Hepatocyte (in vitro differentiated cells): ENCODE results near the gene DLGAP5. TPM values are rescaled to one million over a fixed set of nuclear protein-coding genes. Genes with fewer than 3 reads are reported as not detected.

ENCODE experiments used
- DNase-seq: peaks from one replicate; pipeline ENCODE4 v3.0.0-alpha.2; 2016; ENCODE audit warnings: low spot score
- H2AFZ ChIP-seq: fragments of 200-600 bp; sonication (generic); 2 replicates; pipeline ENCODE4 v1.6.0; 2016; ENCODE audit warnings: antibody characterized with exemption, mild to moderate bottlenecking
- H3K27ac ChIP-seq: fragments of 200-600 bp; sonication (generic); 2 replicates; pipeline ENCODE4 v1.5.1; 2016; ENCODE audit warnings: mild to moderate bottlenecking
- H3K27me3 ChIP-seq: fragments of 200-600 bp; sonication (generic); 2 replicates; pipeline ENCODE4 v1.6.1; 2016
- H3K36me3 ChIP-seq: fragments of 200-600 bp; sonication (generic); replicated peaks from 2 replicates; pipeline ENCODE4 v1.5.1; 2016; ENCODE audit warnings: low read depth; ENCODE audit not compliant: insufficient read depth
- H3K4me1 ChIP-seq: fragments of 200-600 bp; sonication (generic); 2 replicates; pipeline ENCODE4 v1.5.1; 2016; ENCODE audit warnings: mild to moderate bottlenecking, moderate library complexity; ENCODE audit not compliant: insufficient read depth
- H3K4me2 ChIP-seq: fragments of 200-600 bp; sonication (generic); 2 replicates; pipeline ENCODE4 v1.6.0; 2016
- H3K4me3 ChIP-seq: fragments of 200-600 bp; sonication (generic); 2 replicates; pipeline ENCODE4 v1.5.1; 2016; ENCODE audit warnings: mild to moderate bottlenecking
- H3K79me2 ChIP-seq: fragments of 200-600 bp; sonication (generic); 2 replicates; pipeline ENCODE4 v1.6.0; 2017; ENCODE audit warnings: mild to moderate bottlenecking
- H3K9me2 ChIP-seq: fragments of 200-600 bp; sonication (generic); replicated peaks from 2 replicates; pipeline ENCODE4 v1.6.0; 2017; ENCODE audit warnings: mild to moderate bottlenecking; ENCODE audit not compliant: insufficient read depth
- H3K9me3 ChIP-seq: fragments of 200-600 bp; sonication (generic); 2 replicates; pipeline ENCODE4 v1.5.1; 2016; ENCODE audit warnings: low read depth, mild to moderate bottlenecking
- H4K20me1 ChIP-seq: fragments of 200-600 bp; sonication (generic); 2 replicates; pipeline ENCODE4 v1.6.0; 2016; ENCODE audit warnings: mild to moderate bottlenecking; ENCODE audit not compliant: insufficient read depth, poor library complexity, severe bottlenecking
- CTCF ChIP-seq: fragments of 200-600 bp; sonication (generic); IDR thresholded peaks from 2 replicates; pipeline ENCODE4 v1.5.1; 2016; ENCODE audit warnings: antibody characterized with exemption, mild to moderate bottlenecking; ENCODE audit not compliant: poor library complexity
- EZH2 ChIP-seq: fragments of 200-600 bp; sonication (generic); IDR thresholded peaks from 2 replicates; pipeline ENCODE4 v1.6.1; 2016; ENCODE audit warnings: antibody characterized with exemption, mild to moderate bottlenecking, borderline replicate concordance
- EZH2phosphoT487 ChIP-seq: fragments of 200-600 bp; sonication (generic); IDR thresholded peaks from one replicate; pipeline ENCODE4 v1.6.1; 2018; ENCODE audit warnings: antibody characterized with exemption, mild to moderate bottlenecking, low read depth, moderate library complexity; ENCODE audit not compliant: unreplicated experiment, severe bottlenecking
- WGBS: methylation state at CpG from one replicate; pipeline ENCODE4 v1.1.6; 2016; ENCODE audit warnings: low lambda C conversion rate; ENCODE audit errors: missing lambda C conversion rate; 5-methylcytosine and 5-hydroxymethylcytosine counted together
- polyA plus RNA-seq: library from polyadenylated mRNA; unstranded; fragments of >200 nt; fragmentation: Nextera tagmentation; extraction: Ambion mirVana; gene quantifications from 2 replicates; pipeline ENCODE4 v1.2.1, GENCODE V29; 2016
- total RNA-seq: library from RNA; depleted of rRNA; stranded (reverse); fragments of >200 nt; gene quantifications from 2 replicates; pipeline ENCODE4 v1.2.3, GENCODE V29; 2014

DLGAP5 gene
- total and polyA plus RNA-seq, 2 experiments from 2014 or later, result 7.7 to 10.8 TPM

- TF ChIP-seq EZH2, result no peak
- no peak for TF ChIP-seq EZH2phosphoT487
- no peak for TF ChIP-seq CTCF
- no peak for DNase-seq
- Histone ChIP-seq H3K4me2 (no peak overlapping the region), H3K4me3 (no peak overlapping the region), H3K27ac (no peak overlapping the region), H3K27me3 (no peaks in the 10 kb centered on the region), H3K79me2 (no peaks in the 10 kb centered on the region), H3K4me1 (no peaks in the 10 kb centered on the region), H4K20me1 (no peaks in the 10 kb centered on the region), H3K9me3 (no peaks in the 10 kb centered on the region), H2AFZ (no peak overlapping the region), H3K36me3 (no peaks in the 10 kb centered on the region), H3K9me2 (no peaks in the 10 kb centered on the region)
- WGBS, result 89% methylated on average over 17 of the region's 17 CpGs
These were observed 10.1 kb upstream of the DLGAP5 start for GRCh38 chr14:55201219-55202101.

- H3K4me2 ChIP-seq, result no peak overlapping the region
- no peak overlapping the region for H3K27ac ChIP-seq
- H3K79me2 ChIP-seq, result no peaks in the 10 kb centered on the region
- 87% methylated on average over 3 of the region's 3 CpGs for WGBS
- H3K36me3 ChIP-seq, result no peaks in the 10 kb centered on the region
- no peaks in the 10 kb centered on the region for H3K4me1 ChIP-seq
- H2AFZ ChIP-seq, result no peak overlapping the region
- no peaks in the 10 kb centered on the region for H4K20me1 ChIP-seq
- no peak overlapping the region for H3K4me3 ChIP-seq
- H3K27me3 ChIP-seq, result no peaks in the 10 kb centered on the region
- no peaks in the 10 kb centered on the region for H3K9me2 ChIP-seq
- no peaks in the 10 kb centered on the region for H3K9me3 ChIP-seq
- no peak for DNase-seq
- TF ChIP-seq EZH2phosphoT487 (no peak), CTCF (no peak), EZH2 (no peak)
These were observed 9.3 kb upstream of the DLGAP5 start for GRCh38 chr14:55200651-55201050.

GRCh38 chr14:55198749-55199148, 7.4 kb upstream of the DLGAP5 start:
- Histone ChIP-seq H3K4me1 (no peaks in the 10 kb centered on the region), H3K36me3 (no peaks in the 10 kb centered on the region), H3K27me3 (no peaks in the 10 kb centered on the region), H3K27ac (no peak overlapping the region), H3K9me3 (no peaks in the 10 kb centered on the region), H4K20me1 (no peaks in the 10 kb centered on the region), H3K4me3 (no peak overlapping the region), H3K9me2 (no peaks in the 10 kb centered on the region), H3K4me2 (no peak overlapping the region), H3K79me2 (no peaks in the 10 kb centered on the region), H2AFZ (no peak overlapping the region)
- no peak for DNase-seq
- 88% methylated on average over 2 of the region's 2 CpGs for WGBS
- TF ChIP-seq CTCF (no peak), EZH2phosphoT487 (no peak), EZH2 (no peak)
